ENCODE data around the gene NHLH1.
"Not testable (repeated sequence)": the region's sequence is repeated elsewhere in the genome, so short reads cannot be mapped to it uniquely, and the experiment has no call there.

NHLH1 gene

GRCh38 chr1:160384812-160385211, 17.9 kb downstream of the NHLH1 start:
- not testable (repeated sequence) for DNase-seq

GRCh38 chr1:160388406-160388805, 21.5 kb downstream of the NHLH1 start:
- DNase-seq: not testable (repeated sequence)

- DNase-seq: no peak
Observed at GRCh38 chr1:160394673-160395072, 27.8 kb downstream of the NHLH1 start.

- no peak for DNase-seq
Observed at GRCh38 chr1:160397651-160398050, 30.8 kb downstream of the NHLH1 start.

- no peak for DNase-seq
Observed at GRCh38 chr1:160398823-160399222, 32.0 kb downstream of the NHLH1 start.

GRCh38 chr1:160399544-160400222, 32.8 kb downstream of the NHLH1 start:
- no peak for DNase-seq

- DNase-seq: peak; percentile 81
Observed at GRCh38 chr1:160400223-160400645, 33.4 kb downstream of the NHLH1 start, which contains the start of gene VANGL2. Gene VANGL2 (plus strand): TSS chr1:160400564. CDS start chr1:160415838, 15,274 bp downstream.

- DNase-seq: no peak
Observed at GRCh38 chr1:160400646-160401486, 34.0 kb downstream of the NHLH1 start.

- no peak for DNase-seq
Observed at GRCh38 chr1:160401487-160401805, 34.6 kb downstream of the NHLH1 start.

- no peak for DNase-seq
Observed at GRCh38 chr1:160402001-160402795, 35.3 kb downstream of the NHLH1 start.

- DNase-seq: no peak
Observed at GRCh38 chr1:160403244-160403643, 36.4 kb downstream of the NHLH1 start.

- no peak for DNase-seq
Observed at GRCh38 chr1:160404094-160404493, 37.2 kb downstream of the NHLH1 start.

GRCh38 chr1:160405331-160405877, 38.5 kb downstream of the NHLH1 start:
- DNase-seq: no peak

- no peak for DNase-seq
Observed at GRCh38 chr1:160406131-160406968, 39.5 kb downstream of the NHLH1 start.

GRCh38 chr1:160407839-160408801, 41.2 kb downstream of the NHLH1 start:
- DNase-seq: peak; percentile 34

GRCh38 chr1:160408864-160409263, 42.0 kb downstream of the NHLH1 start:
- DNase-seq: no peak

GRCh38 chr1:160409486-160409885, 42.6 kb downstream of the NHLH1 start:
- no peak for DNase-seq

- DNase-seq: peak; percentile 45
Observed at GRCh38 chr1:160410406-160411005, 43.6 kb downstream of the NHLH1 start.

GRCh38 chr1:160411271-160412027, 44.6 kb downstream of the NHLH1 start:
- DNase-seq: no peak

GRCh38 chr1:160412028-160412362, 45.1 kb downstream of the NHLH1 start:
- no peak for DNase-seq
